ENCODE measurements around the gene TMEM179. TPM values are rescaled to one million over a fixed set of nuclear protein-coding genes. Genes with fewer than 3 reads are reported as not detected.

The TMEM179 gene
- total and polyA plus RNA-seq, 2 of the 8 experiments (the other 6 are each of a cell fraction or from before 2014, with no cell fraction given), result 2.9 to 4.0 TPM

DNA sequence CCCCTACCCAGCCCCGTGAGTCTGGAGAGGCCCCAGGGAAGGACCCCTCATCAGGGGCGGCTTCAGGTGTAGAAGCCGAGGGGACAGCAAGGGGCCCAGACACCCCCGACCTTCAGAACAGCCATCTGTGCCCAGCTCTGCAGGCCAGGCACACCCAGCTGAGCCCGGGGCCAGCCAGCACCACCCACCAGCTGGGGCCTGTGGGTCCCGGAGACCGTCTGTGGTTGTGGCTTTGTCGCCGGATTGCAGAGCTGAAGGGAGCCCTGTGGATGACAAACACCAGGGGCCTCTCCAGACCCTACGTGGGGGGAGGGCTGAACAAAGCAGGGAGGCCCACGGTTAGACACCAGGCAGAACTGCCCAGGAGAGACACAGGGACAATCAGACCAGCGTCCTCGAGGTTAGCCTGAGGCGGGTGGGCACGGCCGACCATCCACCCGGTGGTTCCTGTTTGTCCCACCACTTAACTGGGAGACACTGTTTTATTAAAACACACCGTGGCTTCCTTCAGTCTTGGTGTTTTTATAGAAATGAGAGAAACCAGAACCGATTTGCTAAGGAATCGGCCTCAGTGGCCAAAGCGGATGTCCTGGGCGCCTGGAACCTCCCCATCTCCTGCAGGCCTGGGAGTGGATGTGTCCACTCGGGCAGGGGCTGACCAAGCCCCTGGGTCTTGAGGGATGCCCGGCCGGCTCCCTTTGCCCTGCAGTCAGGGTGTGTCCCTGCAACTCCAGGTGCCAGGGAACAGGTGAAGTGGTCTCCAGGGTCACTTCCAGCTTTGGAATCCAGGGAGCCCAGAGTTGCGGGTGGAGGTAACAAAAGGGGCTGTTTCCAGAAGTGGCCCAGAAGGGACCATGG is 15.0 kb downstream of the TMEM179 start (continued):
- TF ChIP-seq, protein P1, sequence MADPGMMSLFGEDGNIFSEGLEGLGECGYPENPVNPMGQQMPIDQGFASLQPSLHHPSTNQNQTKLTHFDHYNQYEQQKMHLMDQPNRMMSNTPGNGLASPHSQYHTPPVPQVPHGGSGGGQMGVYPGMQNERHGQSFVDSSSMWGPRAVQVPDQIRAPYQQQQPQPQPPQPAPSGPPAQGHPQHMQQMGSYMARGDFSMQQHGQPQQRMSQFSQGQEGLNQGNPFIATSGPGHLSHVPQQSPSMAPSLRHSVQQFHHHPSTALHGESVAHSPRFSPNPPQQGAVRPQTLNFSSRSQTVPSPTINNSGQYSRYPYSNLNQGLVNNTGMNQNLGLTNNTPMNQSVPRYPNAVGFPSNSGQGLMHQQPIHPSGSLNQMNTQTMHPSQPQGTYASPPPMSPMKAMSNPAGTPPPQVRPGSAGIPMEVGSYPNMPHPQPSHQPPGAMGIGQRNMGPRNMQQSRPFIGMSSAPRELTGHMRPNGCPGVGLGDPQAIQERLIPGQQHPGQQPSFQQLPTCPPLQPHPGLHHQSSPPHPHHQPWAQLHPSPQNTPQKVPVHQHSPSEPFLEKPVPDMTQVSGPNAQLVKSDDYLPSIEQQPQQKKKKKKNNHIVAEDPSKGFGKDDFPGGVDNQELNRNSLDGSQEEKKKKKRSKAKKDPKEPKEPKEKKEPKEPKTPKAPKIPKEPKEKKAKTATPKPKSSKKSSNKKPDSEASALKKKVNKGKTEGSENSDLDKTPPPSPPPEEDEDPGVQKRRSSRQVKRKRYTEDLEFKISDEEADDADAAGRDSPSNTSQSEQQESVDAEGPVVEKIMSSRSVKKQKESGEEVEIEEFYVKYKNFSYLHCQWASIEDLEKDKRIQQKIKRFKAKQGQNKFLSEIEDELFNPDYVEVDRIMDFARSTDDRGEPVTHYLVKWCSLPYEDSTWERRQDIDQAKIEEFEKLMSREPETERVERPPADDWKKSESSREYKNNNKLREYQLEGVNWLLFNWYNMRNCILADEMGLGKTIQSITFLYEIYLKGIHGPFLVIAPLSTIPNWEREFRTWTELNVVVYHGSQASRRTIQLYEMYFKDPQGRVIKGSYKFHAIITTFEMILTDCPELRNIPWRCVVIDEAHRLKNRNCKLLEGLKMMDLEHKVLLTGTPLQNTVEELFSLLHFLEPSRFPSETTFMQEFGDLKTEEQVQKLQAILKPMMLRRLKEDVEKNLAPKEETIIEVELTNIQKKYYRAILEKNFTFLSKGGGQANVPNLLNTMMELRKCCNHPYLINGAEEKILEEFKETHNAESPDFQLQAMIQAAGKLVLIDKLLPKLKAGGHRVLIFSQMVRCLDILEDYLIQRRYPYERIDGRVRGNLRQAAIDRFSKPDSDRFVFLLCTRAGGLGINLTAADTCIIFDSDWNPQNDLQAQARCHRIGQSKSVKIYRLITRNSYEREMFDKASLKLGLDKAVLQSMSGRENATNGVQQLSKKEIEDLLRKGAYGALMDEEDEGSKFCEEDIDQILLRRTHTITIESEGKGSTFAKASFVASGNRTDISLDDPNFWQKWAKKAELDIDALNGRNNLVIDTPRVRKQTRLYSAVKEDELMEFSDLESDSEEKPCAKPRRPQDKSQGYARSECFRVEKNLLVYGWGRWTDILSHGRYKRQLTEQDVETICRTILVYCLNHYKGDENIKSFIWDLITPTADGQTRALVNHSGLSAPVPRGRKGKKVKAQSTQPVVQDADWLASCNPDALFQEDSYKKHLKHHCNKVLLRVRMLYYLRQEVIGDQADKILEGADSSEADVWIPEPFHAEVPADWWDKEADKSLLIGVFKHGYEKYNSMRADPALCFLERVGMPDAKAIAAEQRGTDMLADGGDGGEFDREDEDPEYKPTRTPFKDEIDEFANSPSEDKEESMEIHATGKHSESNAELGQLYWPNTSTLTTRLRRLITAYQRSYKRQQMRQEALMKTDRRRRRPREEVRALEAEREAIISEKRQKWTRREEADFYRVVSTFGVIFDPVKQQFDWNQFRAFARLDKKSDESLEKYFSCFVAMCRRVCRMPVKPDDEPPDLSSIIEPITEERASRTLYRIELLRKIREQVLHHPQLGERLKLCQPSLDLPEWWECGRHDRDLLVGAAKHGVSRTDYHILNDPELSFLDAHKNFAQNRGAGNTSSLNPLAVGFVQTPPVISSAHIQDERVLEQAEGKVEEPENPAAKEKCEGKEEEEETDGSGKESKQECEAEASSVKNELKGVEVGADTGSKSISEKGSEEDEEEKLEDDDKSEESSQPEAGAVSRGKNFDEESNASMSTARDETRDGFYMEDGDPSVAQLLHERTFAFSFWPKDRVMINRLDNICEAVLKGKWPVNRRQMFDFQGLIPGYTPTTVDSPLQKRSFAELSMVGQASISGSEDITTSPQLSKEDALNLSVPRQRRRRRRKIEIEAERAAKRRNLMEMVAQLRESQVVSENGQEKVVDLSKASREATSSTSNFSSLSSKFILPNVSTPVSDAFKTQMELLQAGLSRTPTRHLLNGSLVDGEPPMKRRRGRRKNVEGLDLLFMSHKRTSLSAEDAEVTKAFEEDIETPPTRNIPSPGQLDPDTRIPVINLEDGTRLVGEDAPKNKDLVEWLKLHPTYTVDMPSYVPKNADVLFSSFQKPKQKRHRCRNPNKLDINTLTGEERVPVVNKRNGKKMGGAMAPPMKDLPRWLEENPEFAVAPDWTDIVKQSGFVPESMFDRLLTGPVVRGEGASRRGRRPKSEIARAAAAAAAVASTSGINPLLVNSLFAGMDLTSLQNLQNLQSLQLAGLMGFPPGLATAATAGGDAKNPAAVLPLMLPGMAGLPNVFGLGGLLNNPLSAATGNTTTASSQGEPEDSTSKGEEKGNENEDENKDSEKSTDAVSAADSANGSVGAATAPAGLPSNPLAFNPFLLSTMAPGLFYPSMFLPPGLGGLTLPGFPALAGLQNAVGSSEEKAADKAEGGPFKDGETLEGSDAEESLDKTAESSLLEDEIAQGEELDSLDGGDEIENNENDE (IDR thresholded peaks at IDR 0.05; ENCODE audit: insufficient replicate concordance, low read length), result no peak
- TF ChIP-seq, protein P2, sequence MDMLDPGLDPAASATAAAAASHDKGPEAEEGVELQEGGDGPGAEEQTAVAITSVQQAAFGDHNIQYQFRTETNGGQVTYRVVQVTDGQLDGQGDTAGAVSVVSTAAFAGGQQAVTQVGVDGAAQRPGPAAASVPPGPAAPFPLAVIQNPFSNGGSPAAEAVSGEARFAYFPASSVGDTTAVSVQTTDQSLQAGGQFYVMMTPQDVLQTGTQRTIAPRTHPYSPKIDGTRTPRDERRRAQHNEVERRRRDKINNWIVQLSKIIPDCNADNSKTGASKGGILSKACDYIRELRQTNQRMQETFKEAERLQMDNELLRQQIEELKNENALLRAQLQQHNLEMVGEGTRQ (IDR thresholded peaks at IDR 0.05; ENCODE audit: low read length), result no peak
- no peak for TF ChIP-seq BCL11A (IDR thresholded peaks at IDR 0.05; ENCODE audit: low read depth in 2 of 2, low read length in 2 of 2)
- no peak for TF ChIP-seq SUZ12 (IDR thresholded peaks at IDR 0.05; ENCODE audit: low read length)
- TF ChIP-seq RAD21 (IDR thresholded peaks at IDR 0.05 in 1 of 2, conservative IDR thresholded peaks at IDR 0.05 in 1 of 2; ENCODE audit: low read depth in 2 of 2, low read length in 2 of 2), result no peak
- TF ChIP-seq POLR2A (IDR thresholded peaks at IDR 0.05; ENCODE audit: control extremely low read depth in 1 of 2, low read depth in 2 of 2, low read length in 2 of 2), result no peak

Data from H1 (cell line).